CD4-positive, alpha-beta T cell treated with Interferon alpha-2 for 1 hour (primary cell): ENCODE data around the gene PADI6.
"Not testable (repeated sequence)": the region's sequence is repeated elsewhere in the genome, so short reads cannot be mapped to it uniquely, and the experiment has no call there.

Source experiments
- DNase-seq, 2 donors: peaks; one replicate each; pipeline ENCODE4 v3.0.0-alpha.2; 2020 to 2022

The PADI6 gene

DNA sequence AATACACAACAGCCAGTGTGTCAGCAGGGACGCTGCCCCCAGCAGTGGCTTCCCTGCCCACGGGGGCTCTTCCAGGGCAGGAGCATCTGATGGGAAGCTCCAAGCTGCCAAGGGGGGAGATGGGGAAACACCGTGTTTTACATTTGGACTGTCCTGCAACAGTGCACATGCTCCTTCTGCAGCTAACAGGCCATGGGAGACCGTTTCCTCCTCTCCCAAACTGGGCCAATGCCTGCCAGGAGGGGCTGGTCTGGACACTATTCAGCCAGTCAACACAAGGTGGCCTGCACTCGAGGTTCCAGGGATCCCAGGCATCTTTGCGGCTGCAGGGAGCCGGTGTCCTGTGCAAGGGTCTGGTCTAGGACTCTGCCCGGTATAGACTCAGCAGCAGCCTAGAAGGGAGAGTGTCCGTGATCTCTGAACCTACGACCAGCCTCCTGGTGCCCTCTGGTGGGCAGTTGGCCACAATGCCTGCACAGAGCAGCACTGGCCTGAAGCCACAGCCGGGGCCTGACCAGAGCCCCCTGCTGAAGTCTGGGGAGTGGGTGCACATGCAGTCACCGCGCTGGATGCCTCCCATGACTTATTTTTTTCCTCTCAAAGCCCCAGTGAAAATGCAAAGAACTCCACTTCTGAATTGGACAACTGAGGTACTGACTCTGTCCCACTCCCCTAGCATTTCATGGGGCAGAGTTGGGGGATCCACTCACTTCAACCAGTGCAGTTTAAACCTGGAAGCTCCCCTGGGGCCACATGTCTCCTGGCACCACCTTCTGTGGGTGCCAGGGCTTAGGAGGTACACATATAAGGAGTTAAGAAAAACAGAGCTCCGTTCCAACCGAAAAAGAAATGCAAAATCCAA lies 34.1 kb downstream of the PADI6 start:
- peak; percentile 36 to 38 for DNase-seq

DNA sequence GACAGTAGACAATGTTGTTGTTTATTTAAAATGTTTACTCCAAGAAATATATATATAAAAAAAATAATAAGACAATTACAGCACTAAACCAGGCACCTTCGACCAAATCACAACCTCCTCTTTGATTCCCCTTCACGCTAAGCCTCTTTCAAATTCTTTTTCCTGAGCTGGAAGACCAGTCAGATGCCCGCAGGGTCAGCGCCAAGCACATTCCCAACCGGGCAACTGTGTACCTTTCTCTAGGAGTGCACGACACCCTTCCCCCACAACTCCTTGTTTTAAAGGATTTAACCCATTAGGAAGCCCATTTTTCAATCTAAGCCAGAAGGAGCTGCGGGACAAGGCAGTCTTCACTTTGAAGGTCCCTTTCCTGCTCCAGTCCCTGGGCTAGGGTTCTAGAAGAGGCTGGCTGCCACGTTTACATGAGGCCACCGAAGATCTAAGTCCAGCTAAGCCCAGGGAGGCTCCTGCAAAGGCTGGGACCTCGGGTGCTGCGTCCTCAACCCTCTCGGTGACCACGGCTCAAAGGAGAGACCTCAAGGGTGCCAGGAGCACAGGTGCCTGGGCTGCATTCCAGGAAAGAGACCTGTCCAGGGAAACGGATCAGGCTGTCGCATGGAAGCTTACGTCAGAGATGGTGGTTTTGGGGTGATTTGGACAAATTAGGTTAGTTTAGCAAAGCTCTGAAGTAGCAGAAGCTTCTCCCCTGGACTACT lies 34.9 kb downstream of the PADI6 start:
- DNase-seq: not testable (repeated sequence)

DNA sequence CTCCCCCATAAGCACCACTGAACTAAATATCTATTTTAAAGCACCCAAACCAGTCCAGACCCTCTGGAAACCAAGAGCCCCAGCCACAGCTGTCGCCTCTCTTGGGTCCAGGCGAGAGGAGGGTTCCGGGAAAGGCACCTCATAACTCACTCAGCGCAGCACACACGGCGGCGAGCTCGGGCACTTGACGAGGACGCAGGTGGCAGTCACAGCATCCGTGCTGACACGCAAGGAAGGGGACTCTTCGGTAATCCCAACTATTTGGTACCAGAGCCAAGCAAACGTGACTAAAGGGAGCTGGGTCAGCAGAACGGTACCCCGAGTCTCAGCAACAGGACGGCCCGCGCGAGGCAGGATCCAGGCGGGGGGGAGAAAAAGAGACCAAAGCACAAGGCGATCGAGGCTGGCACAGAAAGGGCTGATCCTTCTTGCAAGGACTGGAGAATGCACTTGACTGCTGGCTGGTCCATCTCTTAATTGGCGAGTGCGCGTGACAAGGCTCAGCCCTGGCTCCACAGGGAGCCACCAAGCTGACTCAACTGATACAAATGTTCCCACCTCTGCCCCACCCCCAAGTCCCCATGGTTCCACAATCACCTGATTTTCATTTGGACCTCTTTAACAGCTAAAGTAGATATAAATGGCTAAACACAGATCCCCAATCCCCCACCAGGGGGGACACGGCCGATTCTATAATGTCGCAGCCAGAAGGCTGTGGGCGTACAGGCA lies 36.0 kb downstream of the PADI6 start:
- DNase-seq: not testable (repeated sequence)

DNA sequence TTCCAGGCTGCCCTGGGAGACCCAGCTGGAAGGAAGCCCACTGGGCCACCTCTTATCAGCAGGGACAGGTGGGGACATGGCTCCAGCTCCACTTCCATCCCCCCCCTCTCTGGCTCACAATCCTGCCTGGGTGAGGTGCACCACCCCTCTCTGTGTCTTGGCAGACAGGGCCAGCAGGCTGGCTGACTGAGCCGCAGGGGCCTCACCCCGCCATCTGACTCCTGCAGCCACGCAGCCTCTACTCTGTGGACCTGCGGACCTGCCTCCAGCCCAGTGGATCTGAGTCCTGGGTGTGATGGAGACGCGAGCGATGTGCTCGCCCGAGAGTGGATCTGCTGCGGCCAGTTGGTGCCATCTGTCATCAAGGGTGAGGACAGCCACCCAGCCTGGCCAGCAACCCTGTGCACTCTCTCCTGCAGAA lies 37.4 kb downstream of the PADI6 start:
- DNase-seq: no peak

DNA sequence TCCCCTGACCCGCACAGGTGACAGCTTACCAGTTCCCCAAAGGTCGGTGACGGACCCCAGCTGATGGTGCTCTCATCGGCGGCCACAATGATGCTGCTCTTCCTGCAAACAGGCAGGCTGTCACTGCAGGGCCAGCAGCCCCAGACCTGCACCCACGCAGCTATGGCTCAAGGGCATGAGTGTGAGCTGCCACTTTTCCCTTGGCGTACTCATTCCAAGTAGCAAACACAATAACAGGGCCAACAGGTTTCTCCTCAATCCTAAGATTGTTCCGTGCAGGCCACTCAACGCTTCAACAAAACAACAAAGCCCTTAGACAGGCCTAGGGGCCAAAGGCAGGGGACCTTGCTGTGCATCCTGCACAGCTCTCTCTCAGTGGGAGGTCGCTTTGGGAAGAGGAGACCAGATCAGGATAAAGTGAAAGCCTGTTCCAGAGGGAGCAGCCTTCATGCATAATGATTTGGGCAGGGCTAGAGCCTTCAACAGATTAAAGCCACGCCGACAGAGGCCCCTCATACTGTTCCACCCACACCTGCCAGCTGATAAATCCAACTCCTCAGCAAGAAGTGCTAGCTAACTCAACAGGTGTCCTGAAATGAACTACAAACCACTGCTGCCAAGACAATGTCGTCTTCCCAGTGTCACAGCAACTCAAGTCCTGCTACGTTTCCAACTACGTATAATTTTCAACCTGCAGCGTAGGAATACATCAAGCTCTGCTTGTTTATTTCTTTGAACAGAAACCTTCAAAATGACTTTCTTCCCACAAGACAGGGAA lies 40.3 kb downstream of the PADI6 start:
- DNase-seq: no peak

DNA sequence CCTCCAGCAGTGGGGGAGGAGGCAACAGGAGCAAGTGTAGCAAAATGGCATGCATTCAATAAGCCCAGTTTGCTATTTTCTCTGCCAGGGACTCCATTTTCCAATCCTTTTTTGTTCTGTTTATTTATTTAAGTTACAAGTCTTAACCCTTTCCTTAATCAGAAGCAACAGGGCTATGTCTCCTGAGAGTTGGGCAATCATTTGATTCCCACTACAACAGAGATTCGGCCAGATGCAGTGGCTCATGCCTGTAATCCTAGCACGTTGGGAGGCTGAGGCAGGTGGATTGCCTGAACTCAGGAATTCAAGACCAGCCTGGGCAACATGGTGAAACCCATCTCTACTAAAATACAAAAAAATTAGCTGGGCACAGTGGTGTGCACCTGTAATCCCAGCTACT lies 42.0 kb downstream of the PADI6 start:
- no peak for DNase-seq

DNA sequence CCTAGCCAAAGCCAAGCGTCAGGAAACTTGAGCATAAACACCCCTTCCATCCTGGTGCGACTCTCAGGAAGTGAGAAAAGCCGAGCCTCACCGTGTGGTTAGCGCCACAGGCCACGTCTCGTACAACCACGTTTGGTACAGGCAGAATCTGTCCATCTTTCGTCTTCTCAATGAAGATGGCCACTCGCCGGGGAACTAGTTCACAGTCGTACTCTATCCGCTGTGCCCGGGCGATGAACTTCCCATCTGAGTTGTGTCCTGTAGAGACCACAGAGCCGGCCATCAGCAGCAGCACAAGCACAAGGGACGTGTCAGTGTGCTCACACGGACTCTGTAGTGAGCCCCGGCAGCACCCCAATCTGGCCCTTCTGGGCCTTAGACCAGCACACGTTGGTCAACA lies 44.4 kb downstream of the PADI6 start:
- no peak for DNase-seq

DNA sequence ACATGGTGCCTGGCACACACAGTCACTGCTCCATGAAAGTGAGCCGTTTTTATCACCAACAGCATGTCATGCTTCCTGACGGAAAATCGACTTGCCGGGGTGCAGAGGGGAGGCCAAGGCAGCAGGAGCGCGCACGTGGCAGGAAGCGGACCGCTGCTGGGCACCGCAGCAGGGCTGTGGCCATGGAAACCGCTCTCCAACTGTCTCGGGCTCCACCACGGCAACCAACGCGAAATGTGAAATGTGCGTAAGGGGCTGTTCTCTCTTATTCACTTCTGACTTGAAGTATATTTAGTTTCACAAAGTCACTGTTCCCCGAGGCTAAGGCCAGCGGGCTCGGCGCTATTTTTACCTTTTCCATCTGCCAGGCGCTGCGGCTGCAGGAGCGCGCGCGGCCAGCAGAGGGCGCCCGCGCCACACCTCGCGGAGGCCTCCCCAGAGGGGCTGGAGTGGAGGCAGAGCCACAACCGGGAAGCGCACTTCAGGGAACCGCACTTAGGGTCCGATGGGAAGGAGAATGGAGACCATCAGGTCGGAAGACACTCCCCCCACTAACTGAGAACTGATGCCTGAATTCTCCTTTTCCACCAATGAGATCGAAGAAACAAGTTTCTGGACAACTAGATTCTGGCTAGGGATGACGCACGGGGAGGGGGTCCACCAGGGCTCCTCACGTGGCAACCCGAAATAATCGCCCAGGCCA lies 47.8 kb downstream of the PADI6 start:
- peak; percentile 59 to 73 for DNase-seq

DNA sequence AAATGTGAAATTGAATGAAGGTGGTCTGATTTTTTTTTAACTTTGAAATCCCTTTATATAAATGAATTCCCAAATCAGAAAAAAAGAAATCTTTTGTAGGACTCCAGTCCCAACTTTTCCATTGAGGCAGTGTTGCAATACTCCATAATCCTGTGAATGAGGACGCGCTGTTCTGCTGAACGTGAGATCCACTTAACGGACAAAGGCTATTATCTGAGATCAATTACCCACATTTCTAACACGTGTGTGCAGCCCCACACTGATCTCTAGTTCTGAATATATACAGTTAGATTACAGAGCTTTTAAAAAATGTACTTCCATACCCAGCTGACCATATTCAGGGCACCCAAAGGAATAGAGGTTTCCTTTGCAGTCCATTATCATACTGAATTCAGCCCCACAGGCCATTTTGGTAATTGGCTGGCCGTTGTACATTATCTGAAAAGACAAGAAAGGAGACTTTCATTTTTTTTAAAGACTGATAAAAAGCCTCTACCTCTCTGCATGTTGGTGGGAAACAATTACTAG lies 48.5 kb downstream of the PADI6 start:
- no peak for DNase-seq

DNA sequence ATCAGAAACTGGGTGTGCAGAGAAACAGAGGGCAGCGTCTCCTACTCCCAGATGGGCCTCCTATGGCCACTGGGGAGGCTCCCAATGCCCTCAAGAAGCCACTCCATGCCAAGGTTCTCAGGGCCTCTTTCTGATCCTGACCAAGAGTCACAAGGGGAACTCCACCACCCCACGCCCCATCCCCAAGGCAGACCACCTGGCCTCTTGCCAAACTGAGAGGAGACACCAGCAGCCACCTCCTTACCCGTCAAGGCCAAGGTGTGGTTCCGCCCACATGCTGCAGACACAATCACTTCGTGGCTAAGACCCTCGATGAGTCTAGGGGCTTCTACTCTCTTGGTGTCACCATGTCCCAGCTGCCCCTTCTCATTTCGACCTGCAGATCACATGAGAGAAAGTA lies 50.5 kb downstream of the PADI6 start:
- DNase-seq: no peak

DNA sequence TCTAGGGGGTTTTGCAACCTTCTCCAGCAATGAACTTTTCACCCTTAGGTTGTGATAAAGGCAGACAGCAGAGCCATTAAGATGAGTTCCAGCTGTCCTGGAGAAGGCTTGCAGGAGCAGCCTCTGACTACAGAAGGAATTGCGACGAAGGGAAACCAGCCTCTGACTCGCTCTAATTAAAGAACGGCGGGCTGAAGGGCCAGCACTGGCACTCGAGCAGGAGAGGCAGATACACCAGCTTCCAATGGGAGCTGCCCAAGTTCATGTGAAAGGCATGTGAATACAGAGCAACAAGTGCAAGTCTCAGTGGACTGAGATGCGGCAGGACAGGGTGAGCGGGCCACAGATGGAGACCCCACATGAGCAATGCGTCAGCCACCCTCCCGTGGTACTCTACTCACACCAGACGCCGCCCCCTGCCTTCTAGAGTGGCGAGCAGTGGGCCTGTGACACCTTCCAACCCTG lies 51.8 kb downstream of the PADI6 start:
- no peak for DNase-seq

DNA sequence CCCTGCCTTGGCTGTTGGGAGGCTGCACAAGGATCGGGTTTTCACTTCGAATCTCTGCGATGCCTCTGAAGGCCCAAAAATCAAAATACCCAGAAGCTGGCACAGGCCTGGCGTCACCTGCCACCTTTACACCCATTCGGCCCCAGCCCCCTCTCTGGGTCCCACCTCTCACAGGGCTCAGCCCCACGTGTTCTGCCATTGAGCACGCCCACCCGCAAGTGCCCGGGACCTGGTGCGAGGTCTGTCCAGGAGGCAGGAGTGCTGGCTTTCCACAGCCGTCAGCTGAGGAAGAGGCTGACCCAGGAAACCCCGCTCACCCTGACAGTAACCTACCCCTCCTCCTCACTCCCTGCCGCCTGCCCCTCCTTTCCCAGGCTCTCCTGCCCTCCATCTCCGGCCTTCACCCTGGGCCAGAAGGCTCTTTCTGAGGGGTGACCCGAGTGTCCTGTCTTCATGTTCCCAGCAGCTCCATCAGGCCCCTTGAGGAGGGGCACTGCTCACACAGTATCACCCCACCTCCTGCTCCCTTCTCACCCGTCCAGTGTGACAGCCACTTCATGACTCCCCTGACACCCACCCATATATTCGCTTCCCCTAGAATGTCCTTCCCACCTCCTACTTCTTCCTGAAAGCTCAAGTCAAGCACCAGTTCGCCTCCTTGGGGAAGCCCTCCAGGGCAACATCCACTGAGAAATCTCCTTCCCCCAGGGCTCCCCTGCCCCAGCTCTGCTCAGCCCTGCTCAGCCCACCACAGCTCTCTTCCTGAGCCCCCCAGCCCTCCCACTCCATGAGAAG lies 54.0 kb downstream of the PADI6 start:
- no peak for DNase-seq

DNA sequence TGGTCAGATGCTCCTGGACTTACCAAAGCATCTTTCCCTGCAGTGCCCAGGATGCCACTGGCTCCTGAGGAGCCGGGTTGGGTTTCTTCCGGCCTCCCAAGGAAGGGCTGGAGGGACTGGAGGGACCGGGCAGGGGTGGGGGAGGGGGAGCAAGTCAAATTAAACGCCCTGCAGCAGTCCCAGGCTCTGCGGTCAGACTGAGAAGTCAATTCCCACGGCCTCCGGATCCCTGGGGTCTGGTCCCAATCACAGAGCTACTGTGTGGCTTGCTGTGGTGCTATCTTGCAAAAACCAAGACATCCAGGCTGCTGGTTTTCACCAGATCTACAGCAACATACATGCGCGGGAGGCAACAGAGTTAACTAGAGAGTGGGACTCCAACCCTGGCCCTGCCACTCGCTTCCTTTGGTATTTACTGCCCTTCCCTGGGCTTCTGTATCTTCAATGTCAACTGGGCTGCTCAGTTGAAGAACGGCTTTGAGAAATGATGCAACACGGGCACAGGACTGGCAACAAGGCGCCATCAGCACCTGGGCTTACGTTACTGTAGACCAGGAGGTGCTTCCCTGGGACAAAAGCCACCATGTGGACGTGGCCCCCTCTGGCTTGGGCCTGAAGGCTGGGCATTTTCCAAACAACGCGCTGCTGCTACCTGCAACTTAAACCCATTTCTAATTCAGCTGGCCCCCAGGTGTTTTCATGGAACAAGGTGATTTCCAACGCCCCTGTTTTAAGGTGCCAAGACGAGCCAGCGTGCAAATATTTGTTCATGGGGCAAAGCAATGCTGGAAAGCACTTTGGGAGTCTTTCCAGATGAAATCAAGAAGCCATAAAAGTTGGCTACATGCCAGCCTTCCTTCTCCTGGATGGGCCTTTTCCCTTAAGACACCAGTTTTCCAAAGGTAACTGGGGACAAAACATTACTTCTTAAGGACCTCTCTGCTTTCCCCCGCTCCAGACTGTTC lies 56.0 kb downstream of the PADI6 start:
- DNase-seq: no peak

DNA sequence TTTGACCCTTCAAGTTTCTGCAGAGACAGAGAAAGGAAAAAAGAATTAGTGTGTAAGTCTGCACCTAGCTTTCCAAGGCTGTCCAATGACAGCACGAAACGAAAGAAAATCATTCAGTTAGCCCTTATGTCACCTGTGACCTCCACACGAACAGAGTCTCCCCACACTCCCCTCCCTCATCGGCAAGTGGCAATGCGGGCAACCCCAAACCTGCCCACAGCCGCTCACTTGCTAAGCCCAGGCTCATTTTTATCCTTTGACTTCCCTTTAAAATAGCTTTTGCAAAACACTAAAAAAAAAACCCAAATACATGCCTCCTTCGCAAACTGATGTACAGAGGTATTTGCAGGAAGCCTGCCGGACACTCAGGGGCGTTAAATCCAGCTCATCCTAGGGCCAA lies 57.2 kb downstream of the PADI6 start:
- no peak for DNase-seq

DNA sequence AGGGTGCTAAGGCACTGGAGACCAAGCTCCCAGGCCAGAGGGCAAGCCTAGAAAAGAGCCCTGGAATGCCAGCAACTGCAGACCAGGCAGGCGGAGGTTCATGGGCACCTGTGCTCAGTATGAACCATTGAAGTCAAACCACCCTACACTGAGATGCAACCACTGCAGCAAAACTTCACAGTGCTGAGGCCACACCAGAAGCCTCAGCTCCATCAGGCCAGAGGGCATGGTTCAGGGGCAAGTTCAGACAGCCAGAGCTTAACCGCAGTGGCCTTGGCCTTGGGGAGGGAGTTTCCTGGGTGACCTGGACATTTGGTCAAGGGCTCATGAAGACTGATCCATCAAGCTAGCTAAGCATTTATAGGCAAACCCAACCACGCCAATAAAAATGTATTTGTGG lies 60.4 kb downstream of the PADI6 start:
- no peak for DNase-seq

DNA sequence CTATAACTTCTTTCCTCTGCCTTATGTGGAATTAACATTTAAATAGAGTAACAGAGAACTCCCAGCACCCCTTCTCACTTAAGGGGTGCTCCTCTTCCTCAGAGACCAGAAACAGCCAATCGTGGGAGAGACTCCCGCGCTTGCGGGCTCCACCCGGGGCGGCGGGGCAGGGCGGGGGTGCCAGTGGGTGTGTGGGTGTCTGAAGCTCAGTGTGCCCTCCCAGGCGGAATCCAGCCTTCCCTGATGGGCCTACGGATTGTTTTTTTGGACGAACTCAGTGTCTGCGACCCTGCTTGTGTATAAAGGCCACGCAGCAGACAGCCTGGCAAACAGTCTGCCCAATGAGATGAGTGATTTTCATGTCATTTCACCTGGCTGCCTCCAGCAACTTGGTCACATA lies 61.3 kb downstream of the PADI6 start:
- DNase-seq: no peak

DNA sequence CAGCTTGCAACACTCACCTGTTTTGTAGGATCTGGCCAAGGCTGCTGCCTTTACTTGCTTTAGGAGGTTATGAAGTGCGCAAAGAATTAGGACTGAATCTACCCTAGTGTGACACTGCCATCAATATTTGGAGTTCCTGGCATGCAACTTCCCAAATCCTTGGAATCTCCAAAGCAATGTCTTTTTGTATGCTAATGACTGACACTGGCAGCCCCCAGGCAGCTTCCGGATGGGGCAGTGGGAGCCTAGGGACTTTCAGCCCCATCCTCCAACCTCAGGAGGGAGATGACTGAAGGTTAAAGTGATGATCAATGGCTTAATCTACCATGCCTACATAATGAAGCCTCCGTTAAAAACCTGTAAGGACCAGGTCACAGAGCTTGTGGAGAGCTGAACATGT lies 62.0 kb downstream of the PADI6 start:
- DNase-seq: no peak

DNA sequence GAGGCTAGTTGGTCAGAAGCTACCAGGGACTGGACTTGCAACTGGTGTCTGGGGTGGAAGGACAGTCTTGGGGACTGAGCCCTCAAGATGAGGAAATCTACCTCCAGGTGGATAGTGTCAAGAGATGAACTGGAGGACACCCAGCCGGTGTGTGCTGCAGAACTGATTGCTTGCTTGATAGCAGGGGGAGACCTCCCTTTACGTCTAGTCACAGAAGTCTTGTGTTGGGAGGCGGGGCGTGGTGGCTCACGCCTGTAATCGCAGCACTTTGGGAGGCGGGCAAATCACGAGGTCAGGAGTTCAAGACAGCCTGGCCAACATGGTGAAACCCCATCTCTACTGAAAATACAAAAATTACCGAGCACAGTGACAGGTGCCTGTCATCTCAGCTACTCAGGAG lies 62.6 kb downstream of the PADI6 start:
- DNase-seq: no peak

DNA sequence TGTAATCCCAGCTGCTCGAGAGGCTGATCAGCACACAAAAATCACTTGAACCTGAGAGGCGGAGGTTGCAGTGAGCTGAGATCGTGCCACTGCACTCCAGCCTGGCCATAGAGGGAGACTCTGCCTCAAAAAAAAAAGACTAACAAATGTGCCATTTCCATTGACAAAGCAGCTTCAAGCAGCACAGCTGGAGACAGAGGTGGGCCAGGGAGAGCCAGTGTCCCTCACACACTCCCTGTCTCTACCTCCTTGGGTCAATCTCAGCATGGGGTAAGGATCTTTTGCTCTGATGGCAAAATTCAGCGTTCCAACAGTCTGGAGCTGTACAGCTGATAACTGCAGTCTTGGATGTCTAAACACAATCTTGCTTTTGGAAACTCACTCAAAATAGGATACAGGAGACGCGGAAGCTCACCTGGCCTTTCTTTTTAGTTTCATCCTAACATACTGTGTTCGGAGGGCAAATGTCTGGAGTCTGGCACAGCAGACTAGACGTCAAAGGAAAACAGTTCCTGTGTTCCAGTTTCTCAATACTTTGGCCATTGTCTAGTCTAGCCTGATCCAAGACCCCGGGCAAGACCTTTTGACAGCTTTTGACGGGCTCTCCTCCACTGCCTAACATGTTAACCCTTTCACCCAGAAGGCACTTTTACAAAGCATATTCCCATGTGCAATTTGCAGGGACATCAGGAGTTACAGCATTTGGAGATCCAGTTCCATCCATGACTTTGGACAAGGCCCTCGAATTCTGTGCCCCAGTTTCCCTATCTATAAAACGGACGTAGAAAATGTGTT lies 64.6 kb downstream of the PADI6 start:
- no peak for DNase-seq
